GM18505 (cell line): Measurements from ENCODE around the gene BEND6.
"Not testable (repeated sequence)": the region's sequence is repeated elsewhere in the genome, so short reads cannot be mapped to it uniquely, and the experiment has no call there.

Source experiments
- ATAC-seq: cut with Tn5 transposase; IDR thresholded peaks from one replicate; pipeline ENCODE4 v1.9.1; 2021; ENCODE audit not compliant: unreplicated experiment
- POLR2A ChIP-seq: IDR thresholded peaks from 4 replicates; pipeline ENCODE4 v1.6.1; 2011; ENCODE audit warnings: borderline replicate concordance; ENCODE audit not compliant: insufficient read depth, insufficient read length; ENCODE audit errors: extremely low read depth

The BEND6 gene

GRCh38 chr6:56965126-56965525 lies 10.2 kb downstream of the BEND6 start:
- no peak for ATAC-seq
- no peak for TF ChIP-seq POLR2A

GRCh38 chr6:56970849-56971248 lies 15.9 kb downstream of the BEND6 start:
- ATAC-seq = no peak
- TF ChIP-seq POLR2A = no peak

- no peak for TF ChIP-seq POLR2A
- ATAC-seq = no peak
Observed at GRCh38 chr6:56977192-56977591, 22.3 kb downstream of the BEND6 start.

GRCh38 chr6:56978530-56978929 lies 23.6 kb downstream of the BEND6 start:
- no peak for ATAC-seq
- no peak for TF ChIP-seq POLR2A

GRCh38 chr6:56984361-56984760 lies 29.5 kb downstream of the BEND6 start:
- no peak for ATAC-seq
- no peak for TF ChIP-seq POLR2A

- no peak for TF ChIP-seq POLR2A
Observed at GRCh38 chr6:56984884-56985283, 30.0 kb downstream of the BEND6 start.

GRCh38 chr6:56986611-56987010 lies 31.7 kb downstream of the BEND6 start:
- ATAC-seq = no peak
- no peak for TF ChIP-seq POLR2A

More at GRCh38 chr6:56984884-56985283, 30.0 kb downstream of the BEND6 start:
- ATAC-seq = no peak

GRCh38 chr6:56988145-56988544 lies 33.2 kb downstream of the BEND6 start:
- TF ChIP-seq POLR2A = no peak
- no peak for ATAC-seq

GRCh38 chr6:56992036-56992435 lies 37.1 kb downstream of the BEND6 start:
- no peak for ATAC-seq
- no peak for TF ChIP-seq POLR2A

- no peak for ATAC-seq
- TF ChIP-seq POLR2A = no peak
Observed at GRCh38 chr6:56992703-56993102, 37.8 kb downstream of the BEND6 start.

GRCh38 chr6:56995347-56995902 lies 40.5 kb downstream of the BEND6 start:
- TF ChIP-seq POLR2A = no peak
- ATAC-seq = no peak

- TF ChIP-seq POLR2A = no peak
- ATAC-seq = no peak
Observed at GRCh38 chr6:56996401-56996800, 41.5 kb downstream of the BEND6 start.

- no peak for ATAC-seq
- no peak for TF ChIP-seq POLR2A
Observed at GRCh38 chr6:56999049-56999448, 44.1 kb downstream of the BEND6 start.

GRCh38 chr6:56999748-57000147 lies 44.8 kb downstream of the BEND6 start:
- not testable (repeated sequence) for ATAC-seq

GRCh38 chr6:57002197-57002596 lies 47.3 kb downstream of the BEND6 start:
- TF ChIP-seq POLR2A = no peak
- no peak for ATAC-seq
